Mesendoderm (in vitro differentiated cells): ENCODE data around the gene PPARG.

Experiments
- DNase-seq: peaks from one replicate; pipeline ENCODE4 v3.0.0; 2013
- H2AK5ac ChIP-seq: 2 replicates; pipeline ENCODE4 v1.6.1; 2013; ENCODE audit warnings: low read length, inconsistent platforms
- H2BK120ac ChIP-seq: 2 replicates; pipeline ENCODE4 v1.6.1; 2013; ENCODE audit warnings: low read depth, mild to moderate bottlenecking, low read length, moderate library complexity, mixed read lengths
- H2BK15ac ChIP-seq: replicated peaks from 2 replicates; pipeline ENCODE4 v1.6.1; 2013; ENCODE audit warnings: low read depth, mild to moderate bottlenecking, moderate library complexity
- H2BK5ac ChIP-seq: 2 replicates; pipeline ENCODE4 v1.6.1; 2013; ENCODE audit warnings: low read length, inconsistent platforms
- H3K18ac ChIP-seq: 2 replicates; pipeline ENCODE4 v1.6.1; 2013; ENCODE audit warnings: mild to moderate bottlenecking, low read length, mixed read lengths
- H3K23ac ChIP-seq: one replicate; pipeline ENCODE4 v1.6.1; 2013; ENCODE audit warnings: low read length
- H3K27ac ChIP-seq: 2 replicates; pipeline ENCODE4 v1.5.1; 2013; ENCODE audit warnings: low read depth, mild to moderate bottlenecking, inconsistent platforms, low read length, moderate library complexity
- H3K27me3 ChIP-seq: 2 replicates; pipeline ENCODE4 v1.6.1; 2013; ENCODE audit warnings: low read length, control low read depth, mild to moderate bottlenecking, inconsistent platforms; ENCODE audit not compliant: insufficient read depth, poor library complexity
- H3K36me3 ChIP-seq: 2 replicates; pipeline ENCODE4 v1.6.1; 2013; ENCODE audit warnings: low read length, inconsistent platforms; ENCODE audit not compliant: control insufficient read depth, insufficient read depth
- H3K4ac ChIP-seq: one replicate; pipeline ENCODE4 v1.6.1; 2013; ENCODE audit warnings: low read depth, mild to moderate bottlenecking, low read length, moderate library complexity
- H3K4me1 ChIP-seq: 2 replicates; pipeline ENCODE4 v1.6.1; 2013; ENCODE audit warnings: low read depth, low read length, inconsistent platforms; ENCODE audit not compliant: control insufficient read depth
- H3K4me2 ChIP-seq: 2 replicates; pipeline ENCODE4 v1.6.1; 2013; ENCODE audit warnings: low read length
- H3K4me3 ChIP-seq: 2 replicates; pipeline ENCODE4 v1.5.1; 2013; ENCODE audit warnings: mild to moderate bottlenecking, low read length
- H3K56ac ChIP-seq: one replicate; pipeline ENCODE4 v1.6.1; 2013; ENCODE audit warnings: low read length
- H3K79me1 ChIP-seq: 2 replicates; pipeline ENCODE4 v1.6.1; 2013; ENCODE audit warnings: low read length, inconsistent platforms
- H3K79me2 ChIP-seq: 2 replicates; pipeline ENCODE4 v1.6.1; 2013; ENCODE audit warnings: mild to moderate bottlenecking, low read length; ENCODE audit not compliant: control insufficient read depth, insufficient read depth
- H3K9ac ChIP-seq: 2 replicates; pipeline ENCODE4 v1.6.1; 2013; ENCODE audit warnings: low read length, inconsistent platforms
- H4K5ac ChIP-seq: one replicate; pipeline ENCODE4 v1.6.1; 2013; ENCODE audit warnings: low read length
- H4K8ac ChIP-seq: one replicate; pipeline ENCODE4 v1.6.1; 2013; ENCODE audit warnings: low read depth, mild to moderate bottlenecking, control low read depth, low read length, moderate library complexity
- WGBS: extraction: QIAGEN DNeasy Blood & Tissue Kit; methylation state at CpG from one replicate; pipeline ENCODE4 v1.1.7; 2013; ENCODE audit warnings: low lambda C conversion rate, missing lambda C conversion rate; ENCODE audit not compliant: insufficient coverage; ENCODE audit errors: extremely low coverage; 5-methylcytosine and 5-hydroxymethylcytosine counted together

PPARG gene

DNA sequence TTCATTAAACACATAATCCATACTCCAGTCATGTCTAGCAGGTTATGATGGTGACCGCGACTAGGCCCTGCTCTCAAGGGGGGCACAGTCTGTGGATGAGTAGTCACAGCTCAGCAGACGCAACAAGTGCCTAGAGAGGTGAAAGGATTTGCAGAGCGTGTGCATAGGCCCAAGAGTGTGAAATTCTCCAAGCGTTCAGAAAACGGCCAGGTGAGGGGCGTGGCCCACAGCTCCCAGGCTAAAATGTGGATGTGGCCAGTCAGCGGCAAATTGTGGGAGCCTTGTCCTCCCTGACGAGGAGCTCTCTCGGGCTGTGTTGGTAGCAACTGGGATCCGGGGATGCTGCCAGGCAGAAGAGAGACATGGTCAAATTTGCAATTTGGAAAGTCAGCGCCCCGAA, 149.0 kb downstream of the PPARG start:
- no peak overlapping the region for H2BK5ac ChIP-seq
- no peaks in the 10 kb centered on the region for H3K4me1 ChIP-seq
- H3K36me3 ChIP-seq: no peaks in the 10 kb centered on the region
- H2BK15ac ChIP-seq: no peak overlapping the region
- H3K4me2 ChIP-seq: no peak overlapping the region
- no peak overlapping the region for H3K23ac ChIP-seq
- H4K5ac ChIP-seq: no peak overlapping the region
- H3K27ac ChIP-seq: no peak overlapping the region
- no peak for DNase-seq
- H3K27me3 ChIP-seq: no peaks in the 10 kb centered on the region
- H3K79me1 ChIP-seq: no peaks in the 10 kb centered on the region
- H2AK5ac ChIP-seq: no peak overlapping the region
- no peak overlapping the region for H2BK120ac ChIP-seq
- no peak overlapping the region for H4K8ac ChIP-seq
- no peak overlapping the region for H3K4me3 ChIP-seq
- H3K79me2 ChIP-seq: no peaks in the 10 kb centered on the region
- H3K18ac ChIP-seq: no peak overlapping the region
- no peak overlapping the region for H3K56ac ChIP-seq
- WGBS: no CpG with 5 or more reads among the region's 13 CpGs
- H3K4ac ChIP-seq: no peak overlapping the region
- H3K9ac ChIP-seq: no peak overlapping the region

DNA sequence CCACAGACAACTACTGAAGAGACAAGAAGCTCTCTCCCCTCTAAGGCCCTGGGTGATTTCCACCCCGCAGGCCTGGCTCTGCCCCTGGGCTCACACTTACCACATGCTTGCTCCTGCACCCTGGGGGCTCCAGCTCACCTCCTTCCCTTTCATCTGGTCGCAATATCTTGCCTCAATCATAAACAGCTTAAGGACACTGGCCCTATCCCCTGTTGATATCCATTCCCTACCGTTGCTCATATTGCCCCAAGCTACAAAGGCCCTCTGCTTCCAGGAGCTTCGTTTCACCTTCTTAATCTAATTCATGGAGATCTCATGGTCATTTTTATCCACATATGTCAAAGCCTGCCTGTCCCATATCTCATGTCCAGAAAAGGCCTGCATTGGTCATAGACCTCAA, 149.4 kb downstream of the PPARG start:
- Histone ChIP-seq H4K5ac (no peak overlapping the region), H3K4me2 (no peak overlapping the region), H3K18ac (no peak overlapping the region), H3K27me3 (no peaks in the 10 kb centered on the region), H3K56ac (no peak overlapping the region), H2BK15ac (no peak overlapping the region), H3K4me1 (no peaks in the 10 kb centered on the region), H3K9ac (no peak overlapping the region), H3K27ac (no peak overlapping the region), H2BK5ac (no peak overlapping the region), H3K4ac (no peak overlapping the region), H3K79me2 (no peaks in the 10 kb centered on the region), H3K79me1 (no peaks in the 10 kb centered on the region), H3K4me3 (no peak overlapping the region), H3K23ac (no peak overlapping the region), H3K36me3 (no peaks in the 10 kb centered on the region), H2BK120ac (no peak overlapping the region), H4K8ac (no peak overlapping the region), H2AK5ac (no peak overlapping the region)
- WGBS: no CpG with 5 or more reads among the region's 4 CpGs
- no peak for DNase-seq

DNA sequence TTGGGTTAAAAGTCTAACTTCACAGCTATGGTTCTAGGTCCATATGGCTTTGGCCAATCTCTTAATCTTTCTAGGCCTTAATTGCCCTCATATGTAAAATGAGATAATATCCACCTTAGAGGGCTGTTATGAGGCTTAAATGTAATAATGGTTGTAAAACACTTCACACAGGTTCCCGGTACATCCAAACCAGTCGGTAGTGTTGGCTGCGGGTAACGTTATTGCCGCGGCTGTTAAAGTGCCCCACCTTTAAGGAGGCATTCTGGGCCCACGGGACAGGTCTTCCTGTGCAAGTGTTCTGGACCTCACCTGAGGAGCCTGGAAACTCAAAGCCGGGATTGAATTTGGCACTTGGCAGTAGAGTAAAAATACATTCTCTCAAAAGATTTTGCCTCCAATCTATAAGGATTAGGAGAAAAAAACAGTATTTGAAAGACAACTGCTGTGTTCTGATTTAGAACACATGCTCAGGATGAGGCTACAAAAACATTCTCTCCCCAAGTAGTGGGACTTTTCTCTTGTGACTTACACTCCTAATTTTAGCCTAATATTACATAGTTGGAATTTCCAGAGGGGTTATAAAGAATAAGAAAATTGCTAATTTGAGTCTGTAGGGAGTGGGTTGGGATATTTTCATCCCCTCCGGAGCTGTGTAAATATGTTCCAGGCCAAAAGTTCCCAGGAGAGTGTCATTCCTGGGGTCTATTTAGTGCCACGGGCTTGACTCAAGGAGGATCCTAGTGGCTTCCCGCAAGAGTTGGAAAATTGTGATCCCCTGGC, 150.5 kb downstream of the PPARG start:
- no peak overlapping the region for H3K4me3 ChIP-seq
- WGBS: no CpG with 5 or more reads among the region's 11 CpGs
- no peak overlapping the region for H3K56ac ChIP-seq
- no peak overlapping the region for H2AK5ac ChIP-seq
- no peak for DNase-seq
- H4K8ac ChIP-seq: no peak overlapping the region
- H3K4me2 ChIP-seq: no peak overlapping the region
- no peaks in the 10 kb centered on the region for H3K36me3 ChIP-seq
- no peak overlapping the region for H3K4ac ChIP-seq
- no peaks in the 10 kb centered on the region for H3K27me3 ChIP-seq
- H3K9ac ChIP-seq: no peak overlapping the region
- H3K4me1 ChIP-seq: no peaks in the 10 kb centered on the region
- no peak overlapping the region for H3K18ac ChIP-seq
- no peaks in the 10 kb centered on the region for H3K79me2 ChIP-seq
- no peak overlapping the region for H3K27ac ChIP-seq
- no peak overlapping the region for H4K5ac ChIP-seq
- no peak overlapping the region for H2BK15ac ChIP-seq
- no peaks in the 10 kb centered on the region for H3K79me1 ChIP-seq
- no peak overlapping the region for H3K23ac ChIP-seq
- H2BK5ac ChIP-seq: no peak overlapping the region
- no peak overlapping the region for H2BK120ac ChIP-seq

DNA sequence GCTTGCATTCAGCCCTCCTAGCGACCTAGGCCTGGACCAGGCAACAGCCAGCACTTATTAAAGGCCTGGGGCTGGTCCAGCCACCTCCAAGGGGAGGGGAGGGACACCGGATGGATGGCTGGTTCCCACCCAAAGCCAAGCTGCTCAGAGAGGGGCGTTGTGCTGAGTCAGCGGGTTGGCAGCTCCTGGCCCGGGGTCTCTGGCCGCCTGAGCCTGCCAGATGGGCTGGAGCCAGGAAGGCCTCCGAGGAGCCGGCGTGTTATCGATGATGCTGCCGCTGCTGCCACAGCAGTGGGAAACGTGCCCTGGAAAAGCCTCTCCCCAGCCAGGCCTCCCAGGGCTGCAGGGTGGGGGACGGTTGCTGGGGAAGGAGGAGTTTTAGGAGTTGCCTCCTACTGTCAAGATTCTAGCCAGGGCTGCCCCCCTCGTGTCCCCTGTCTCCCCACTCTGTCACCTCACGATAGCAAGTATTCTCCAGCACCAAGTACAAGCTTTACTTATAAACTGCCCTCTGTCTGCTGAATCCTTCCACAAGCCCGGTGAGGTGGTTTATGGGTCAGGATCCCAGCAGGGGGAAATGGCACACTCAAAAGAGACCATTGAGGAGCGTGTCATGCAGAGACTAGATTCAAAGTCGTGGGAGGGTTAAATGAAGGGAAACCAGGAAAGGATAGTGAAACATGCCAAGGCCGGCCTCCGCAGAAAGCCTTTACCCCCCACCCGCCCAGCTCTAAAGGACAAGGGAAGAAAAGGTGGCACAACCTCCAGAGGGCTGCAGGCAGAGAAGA, 152.3 kb downstream of the PPARG start:
- no peak overlapping the region for H3K18ac ChIP-seq
- DNase-seq: no peak
- H3K4me2 ChIP-seq: no peak overlapping the region
- no peak overlapping the region for H2BK5ac ChIP-seq
- no CpG with 5 or more reads among the region's 21 CpGs for WGBS
- no peak overlapping the region for H3K9ac ChIP-seq
- H3K27me3 ChIP-seq: no peaks in the 10 kb centered on the region
- no peak overlapping the region for H2AK5ac ChIP-seq
- no peaks in the 10 kb centered on the region for H3K36me3 ChIP-seq
- no peak overlapping the region for H3K56ac ChIP-seq
- no peak overlapping the region for H3K23ac ChIP-seq
- no peak overlapping the region for H3K27ac ChIP-seq
- H4K8ac ChIP-seq: no peak overlapping the region
- H2BK120ac ChIP-seq: no peak overlapping the region
- no peak overlapping the region for H2BK15ac ChIP-seq
- H3K79me2 ChIP-seq: no peaks in the 10 kb centered on the region
- peaks cover 3% of the 10 kb centered on the region for H3K4me1 ChIP-seq
- H3K79me1 ChIP-seq: no peaks in the 10 kb centered on the region
- H3K4ac ChIP-seq: no peak overlapping the region
- H4K5ac ChIP-seq: no peak overlapping the region
- H3K4me3 ChIP-seq: no peak overlapping the region

DNA sequence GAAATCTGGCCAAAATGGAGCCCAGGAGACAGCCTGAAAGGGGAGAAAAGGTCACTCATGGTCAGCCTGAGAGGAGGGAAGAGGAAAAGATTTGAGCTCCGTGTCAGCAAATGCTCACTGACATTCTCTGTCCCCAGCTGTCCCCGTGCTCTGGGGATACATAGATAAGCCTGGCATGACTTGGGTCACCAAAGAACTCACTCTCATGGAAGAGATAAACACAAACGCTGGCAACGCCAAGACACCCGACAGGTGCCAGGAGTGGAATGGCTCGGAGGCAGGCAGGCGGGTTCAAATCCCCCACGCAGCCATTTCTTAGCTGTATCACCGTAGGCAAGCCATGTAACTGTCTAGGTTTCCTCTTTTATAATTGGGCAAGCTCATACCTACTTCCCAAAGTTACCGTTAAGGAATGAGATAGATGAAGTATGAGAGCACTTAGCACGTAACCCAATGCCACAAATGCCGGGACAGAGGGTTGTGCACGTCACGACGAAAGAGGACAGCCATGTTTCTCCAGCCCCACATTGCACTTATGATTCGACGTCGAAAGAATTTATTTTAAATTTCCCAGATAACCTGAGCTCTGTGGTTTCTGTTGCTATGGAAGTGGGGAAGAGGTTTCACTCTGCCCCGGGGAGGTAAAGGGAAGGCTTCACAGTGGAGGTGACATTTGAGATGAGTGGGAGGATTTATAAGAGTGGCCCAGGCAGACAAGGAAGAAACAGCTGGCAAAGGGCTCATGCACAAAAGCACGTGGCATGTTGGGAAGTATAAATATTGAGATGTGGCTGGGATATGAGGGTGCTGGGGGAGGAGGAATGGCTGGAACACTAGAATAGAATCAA, 154.0 kb downstream of the PPARG start:
- H3K4me3 ChIP-seq: no peak overlapping the region

More for the DNA sequence above, 154.0 kb downstream of the PPARG start:
- Histone ChIP-seq H3K23ac (no peak overlapping the region), H3K56ac (no peak overlapping the region), H4K8ac (no peak overlapping the region), H3K4me2 (no peak overlapping the region), H4K5ac (no peak overlapping the region), H3K79me1 (no peaks in the 10 kb centered on the region), H3K18ac (no peak overlapping the region), H3K4me1 (peaks cover 3% of the 10 kb centered on the region), H3K4ac (no peak overlapping the region), H2BK120ac (no peak overlapping the region), H2BK15ac (no peak overlapping the region), H2AK5ac (no peak overlapping the region), H3K27me3 (no peaks in the 10 kb centered on the region), H3K79me2 (no peaks in the 10 kb centered on the region), H3K9ac (no peak overlapping the region), H3K27ac (no peak overlapping the region), H3K36me3 (no peaks in the 10 kb centered on the region), H2BK5ac (no peak overlapping the region)
- no CpG with 5 or more reads among the region's 20 CpGs for WGBS
- DNase-seq: no peak
